ENCODE data around the gene TRAIP. TPM values are rescaled to one million over a fixed set of nuclear protein-coding genes. Genes with fewer than 3 reads are reported as not detected.

Gene TRAIP
- total RNA-seq, 1 experiment from 2014 or later = 28.0 TPM

DNA sequence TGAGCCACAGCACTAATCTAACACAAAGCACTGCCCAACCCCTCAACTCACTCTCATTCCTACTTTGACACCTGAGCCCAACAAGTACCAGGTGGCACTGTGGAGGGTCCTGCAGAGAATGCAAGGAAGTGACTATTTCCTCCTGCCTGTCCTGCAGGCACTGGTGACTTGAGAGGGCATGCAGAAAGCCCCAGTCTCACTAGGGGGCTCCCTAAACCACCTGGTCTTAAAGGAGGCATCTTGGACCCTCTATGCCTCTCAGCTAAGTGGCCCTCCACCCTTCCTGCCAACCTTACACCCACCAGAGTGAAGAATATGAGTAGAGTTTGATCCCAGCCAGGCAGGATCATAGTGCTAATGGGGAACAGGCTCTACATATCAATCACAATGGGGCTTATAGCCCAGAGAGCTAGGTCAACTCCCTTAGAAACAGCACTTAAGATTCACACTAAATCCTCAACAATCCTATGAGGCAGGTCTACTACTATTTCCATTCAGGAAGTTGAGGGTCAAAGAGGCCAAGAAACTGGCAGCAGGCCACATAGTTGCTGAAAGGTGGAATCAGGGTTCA is 15.2 kb downstream of the TRAIP start:
- no TSS peak for BruUV-seq (replicated peaks)
- no peaks in the 10 kb centered on the region for H3K4me1 ChIP-seq
- no peaks in the 10 kb centered on the region for H3K27me3 ChIP-seq (replicated peaks; ENCODE audit: control insufficient read depth, insufficient read depth, low read length)
- H3K9me3 ChIP-seq = no peaks in the 10 kb centered on the region
- POLR2A ChIA-PET = interaction anchor here (0.6 kb wide), 1 partner anchor 92 kb away, joined by 3 read pairs; no protein-coding TSS in a partner anchor
- TF ChIP-seq CTCF (IDR thresholded peaks at IDR 0.05; ENCODE audit: insufficient read depth in 1 of 2, low read depth in 1 of 2, low read length in 1 of 2, severe bottlenecking in 1 of 2, unreplicated experiment in 1 of 2) = peak; percentile 46 to 57
- CTCF ChIA-PET = interaction anchor here (0.7 to 2.8 kb wide), 6 partner anchors 32 to 89 kb away, joined by 3 to 12 read pairs (median 4); partner anchors contain the start of genes INKA1 and MON1A
- no peaks in the 10 kb centered on the region for H3K27me3 Mint-ChIP-seq (ENCODE audit: insufficient read depth, unreplicated experiment)
- H3K4me1 Mint-ChIP-seq (ENCODE audit: low read depth, unreplicated experiment) = no peaks in the 10 kb centered on the region
- no peak overlapping the region for H3K27ac Mint-ChIP-seq (ENCODE audit: unreplicated experiment)
- intact Hi-C loops (cut with micrococcal nuclease; ENCODE audit: unreplicated experiment) = loop anchor here (1.0 kb wide), 2 partner anchors 32 to 65 kb away; no protein-coding TSS in a partner anchor
- H3K4me3 Mint-ChIP-seq (ENCODE audit: unreplicated experiment) = no peak overlapping the region
- H3K36me3 Mint-ChIP-seq (ENCODE audit: insufficient read depth, unreplicated experiment) = peaks cover 41% of the 10 kb centered on the region
- no peaks in the 10 kb centered on the region for H3K9me3 Mint-ChIP-seq (ENCODE audit: unreplicated experiment)
- no peak overlapping the region for H3K4me3 ChIP-seq (ENCODE audit: low read depth, low read length)
- H3K36me3 ChIP-seq (ENCODE audit: control insufficient read depth, insufficient read depth, low read length) = no peaks in the 10 kb centered on the region; the same call in 1 of the 2 replicates
- peak; percentile 52 to 54 for DNase-seq

- no peaks in the 10 kb centered on the region for H3K27me3 Mint-ChIP-seq (ENCODE audit: insufficient read depth, unreplicated experiment)
- H3K36me3 ChIP-seq (ENCODE audit: control insufficient read depth, insufficient read depth, low read length) = no peaks in the 10 kb centered on the region; the same call in 1 of the 2 replicates
- intact Hi-C loops (cut with micrococcal nuclease; ENCODE audit: unreplicated experiment) = no loop called here
- no peak overlapping the region for H3K4me3 ChIP-seq (ENCODE audit: low read depth, low read length)
- ChIA-PET CTCF (interaction anchor here (1.3 to 2.8 kb wide), 3 partner anchors 37 to 68 kb away, joined by 4 to 24 read pairs (median 12); partner anchors contain the start of gene INKA1), POLR2A (no interaction called here)
- H3K4me1 ChIP-seq = no peaks in the 10 kb centered on the region
- DNase-seq = no peak
- H3K4me1 Mint-ChIP-seq (ENCODE audit: low read depth, unreplicated experiment) = no peaks in the 10 kb centered on the region
- BruUV-seq (replicated peaks) = no TSS peak
- no peak overlapping the region for H3K4me3 Mint-ChIP-seq (ENCODE audit: unreplicated experiment)
- no peaks in the 10 kb centered on the region for H3K9me3 ChIP-seq
- H3K9me3 Mint-ChIP-seq (ENCODE audit: unreplicated experiment) = no peaks in the 10 kb centered on the region
- peaks cover 44% of the 10 kb centered on the region for H3K36me3 Mint-ChIP-seq (ENCODE audit: insufficient read depth, unreplicated experiment)
- no peaks in the 10 kb centered on the region for H3K27me3 ChIP-seq (replicated peaks; ENCODE audit: control insufficient read depth, insufficient read depth, low read length)
- no peak overlapping the region for H3K27ac Mint-ChIP-seq (ENCODE audit: unreplicated experiment)
- TF ChIP-seq CTCF (IDR thresholded peaks at IDR 0.05; ENCODE audit: insufficient read depth in 1 of 2, low read depth in 1 of 2, low read length in 1 of 2, severe bottlenecking in 1 of 2, unreplicated experiment in 1 of 2) = no peak
Observed at GRCh38 chr3:49840388-49840787, 16.0 kb downstream of the TRAIP start.

DNA sequence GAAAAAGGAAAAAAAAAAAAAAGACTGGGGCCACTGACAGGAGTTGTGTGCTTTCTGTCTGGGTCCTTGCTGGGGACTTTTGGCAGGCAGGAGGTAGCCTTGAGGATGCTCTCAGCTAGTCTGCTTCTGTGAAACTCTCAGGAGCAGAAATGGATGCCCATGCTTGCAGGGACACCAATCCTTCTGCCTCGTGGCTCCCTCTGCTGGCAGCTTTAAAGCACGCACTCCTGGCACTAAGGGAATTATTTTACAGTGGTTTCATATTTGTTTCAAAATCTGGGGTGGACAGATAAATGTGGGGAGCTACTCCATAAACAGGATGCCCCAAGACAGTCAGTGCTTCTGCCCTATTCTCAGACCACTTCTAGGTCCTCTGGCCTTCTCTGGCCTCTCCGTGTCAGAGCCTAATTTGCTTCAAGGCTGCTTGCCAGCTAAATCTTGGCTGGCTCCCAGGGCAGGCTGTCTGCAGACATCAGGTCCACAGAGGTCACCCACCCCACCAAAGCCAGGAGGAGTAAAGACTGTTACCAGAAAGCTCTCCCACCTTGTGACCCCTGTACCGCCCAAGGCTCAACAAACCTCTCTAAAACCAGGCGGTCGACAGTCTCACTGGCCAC is 17.1 kb downstream of the TRAIP start:
- DNase-seq = peak; percentile 66 to 76
- ChIA-PET CTCF (interaction anchor here (0.6 to 2.0 kb wide), 16 partner anchors 8 to 299 kb away, joined by 3 to 24 read pairs (median 5); partner anchors contain the start of genes AMIGO3, GMPPB, INKA1 and IP6K1), POLR2A (no interaction called here)
- Histone ChIP-seq H3K36me3 (ENCODE audit: control insufficient read depth, insufficient read depth, low read length) (no peaks in the 10 kb centered on the region; the same call in 1 of the 2 replicates), H3K4me3 (ENCODE audit: low read depth, low read length) (no peak overlapping the region), H3K4me1 (no peaks in the 10 kb centered on the region), H3K27me3 (replicated peaks; ENCODE audit: control insufficient read depth, insufficient read depth, low read length) (no peaks in the 10 kb centered on the region), H3K9me3 (no peaks in the 10 kb centered on the region)
- intact Hi-C loops (cut with micrococcal nuclease; ENCODE audit: unreplicated experiment) = loop anchor here (1.0 to 5.0 kb wide), 3 partner anchors 37 to 136 kb away; partner anchors contain the start of gene AMIGO3
- TF ChIP-seq CTCF (IDR thresholded peaks at IDR 0.05; ENCODE audit: insufficient read depth in 1 of 2, low read depth in 1 of 2, low read length in 1 of 2, severe bottlenecking in 1 of 2, unreplicated experiment in 1 of 2) = peak; percentile 78 to 86
- H3K4me3 Mint-ChIP-seq (ENCODE audit: unreplicated experiment) = no peak overlapping the region
- no peak overlapping the region for H3K27ac Mint-ChIP-seq (ENCODE audit: unreplicated experiment)
- peaks cover 54% of the 10 kb centered on the region for H3K36me3 Mint-ChIP-seq (ENCODE audit: insufficient read depth, unreplicated experiment)
- no peaks in the 10 kb centered on the region for H3K4me1 Mint-ChIP-seq (ENCODE audit: low read depth, unreplicated experiment)
- no TSS peak for BruUV-seq (replicated peaks)
- no peaks in the 10 kb centered on the region for H3K27me3 Mint-ChIP-seq (ENCODE audit: insufficient read depth, unreplicated experiment)
- H3K9me3 Mint-ChIP-seq (ENCODE audit: unreplicated experiment) = no peaks in the 10 kb centered on the region
